Activated B cell treated with CpG ODN at 0.5 μM for 24 hours (primary cell): ENCODE data around the gene GALNT10. TPM values are rescaled to one million over a fixed set of nuclear protein-coding genes. Genes with fewer than 3 reads are reported as not detected.

Experiments
- ATAC-seq: fragments of 200-7000 bp; cut with Tn5 transposase; one replicate; pipeline ENCODE4 v1.10.0; 2021; ENCODE audit warnings: low read depth, mild to moderate bottlenecking, moderate library complexity
- CTCF ChIA-PET: fragments of 350-600 bp; sonication (Branson Sonifier 250); formaldehyde crosslinking; loops from one replicate; lab custom pipeline; 2021; ENCODE audit warnings: antibody characterized with exemption; lab: Charles Lee
- POLR2A ChIA-PET: fragments of 350-600 bp; sonication (Branson Sonifier 250); formaldehyde crosslinking; loops from one replicate; lab custom pipeline; 2021; ENCODE audit warnings: antibody characterized with exemption; lab: Charles Lee
- DNase-seq: peaks from one replicate; pipeline ENCODE4 v3.0.0; 2022
- H3K27ac Mint-ChIP-seq: one replicate; pipeline ENCODE4 v1.8.0; 2020; ENCODE audit warnings: mixed read lengths
- H3K27me3 Mint-ChIP-seq: one replicate; pipeline ENCODE4 v1.8.0; 2021; ENCODE audit warnings: mixed read lengths
- H3K36me3 Mint-ChIP-seq: one replicate; pipeline ENCODE4 v1.8.0; 2021; ENCODE audit warnings: low read depth, mixed read lengths
- H3K4me1 Mint-ChIP-seq: one replicate; pipeline ENCODE4 v1.8.0; 2021; ENCODE audit warnings: mixed read lengths
- H3K4me3 Mint-ChIP-seq: one replicate; pipeline ENCODE4 v1.8.0; 2020; ENCODE audit warnings: mild to moderate bottlenecking, mixed read lengths
- H3K9me3 Mint-ChIP-seq: one replicate; pipeline ENCODE4 v1.8.0; 2020; ENCODE audit warnings: mixed read lengths
- intact Hi-C: fragments of 100-400 bp; cut with micrococcal nuclease; formaldehyde crosslinking; loops from one replicate; pipeline ENCODE4 v1.15.1; 2024
- total RNA-seq: library from RNA; stranded (reverse); gene quantifications from 2 replicates; pipeline ENCODE4 v1.2.3, GENCODE V29; 2022
- TF ChIP-seq, protein P1 (sequence below): fragments of 200-600 bp; IDR thresholded peaks from one replicate; pipeline ENCODE4 v1.8.0; 2022; ENCODE audit warnings: antibody characterized with exemption, mild to moderate bottlenecking

GALNT10 gene
- total RNA-seq, 1 donor from 2014 or later: 41.5 TPM

DNA sequence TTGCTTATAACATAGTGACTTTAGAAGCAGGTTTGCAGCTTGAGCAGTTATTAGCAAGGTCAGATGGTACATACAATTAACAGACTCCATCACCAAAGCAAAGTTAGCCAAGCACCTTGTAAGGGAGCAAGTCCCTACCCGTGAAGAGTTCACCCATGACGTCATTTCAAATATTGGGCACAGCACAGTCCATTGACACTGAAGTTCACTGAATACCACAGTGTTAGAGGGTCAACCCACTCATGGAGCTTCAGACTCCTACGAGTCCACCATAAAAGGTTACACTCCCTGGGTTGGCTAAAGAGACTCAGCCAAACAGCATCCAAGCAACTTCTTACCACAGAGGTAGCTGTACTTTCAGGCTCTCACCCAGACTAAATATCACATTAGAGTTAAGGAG lies 77.5 kb downstream of the GALNT10 start:
- ATAC-seq: no peak
- H3K4me1 Mint-ChIP-seq: peaks cover 18% of the 10 kb centered on the region
- no peak overlapping the region for H3K27ac Mint-ChIP-seq
- no peak overlapping the region for H3K4me3 Mint-ChIP-seq
- CTCF ChIA-PET: no interaction called here
- POLR2A ChIA-PET: no interaction called here
- no peak for DNase-seq
- intact Hi-C loops: no loop called here
- peaks cover 10% of the 10 kb centered on the region for H3K36me3 Mint-ChIP-seq
- TF ChIP-seq, protein P1, sequence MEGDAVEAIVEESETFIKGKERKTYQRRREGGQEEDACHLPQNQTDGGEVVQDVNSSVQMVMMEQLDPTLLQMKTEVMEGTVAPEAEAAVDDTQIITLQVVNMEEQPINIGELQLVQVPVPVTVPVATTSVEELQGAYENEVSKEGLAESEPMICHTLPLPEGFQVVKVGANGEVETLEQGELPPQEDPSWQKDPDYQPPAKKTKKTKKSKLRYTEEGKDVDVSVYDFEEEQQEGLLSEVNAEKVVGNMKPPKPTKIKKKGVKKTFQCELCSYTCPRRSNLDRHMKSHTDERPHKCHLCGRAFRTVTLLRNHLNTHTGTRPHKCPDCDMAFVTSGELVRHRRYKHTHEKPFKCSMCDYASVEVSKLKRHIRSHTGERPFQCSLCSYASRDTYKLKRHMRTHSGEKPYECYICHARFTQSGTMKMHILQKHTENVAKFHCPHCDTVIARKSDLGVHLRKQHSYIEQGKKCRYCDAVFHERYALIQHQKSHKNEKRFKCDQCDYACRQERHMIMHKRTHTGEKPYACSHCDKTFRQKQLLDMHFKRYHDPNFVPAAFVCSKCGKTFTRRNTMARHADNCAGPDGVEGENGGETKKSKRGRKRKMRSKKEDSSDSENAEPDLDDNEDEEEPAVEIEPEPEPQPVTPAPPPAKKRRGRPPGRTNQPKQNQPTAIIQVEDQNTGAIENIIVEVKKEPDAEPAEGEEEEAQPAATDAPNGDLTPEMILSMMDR: no peak
- no peaks in the 10 kb centered on the region for H3K27me3 Mint-ChIP-seq
- H3K9me3 Mint-ChIP-seq: no peaks in the 10 kb centered on the region

DNA sequence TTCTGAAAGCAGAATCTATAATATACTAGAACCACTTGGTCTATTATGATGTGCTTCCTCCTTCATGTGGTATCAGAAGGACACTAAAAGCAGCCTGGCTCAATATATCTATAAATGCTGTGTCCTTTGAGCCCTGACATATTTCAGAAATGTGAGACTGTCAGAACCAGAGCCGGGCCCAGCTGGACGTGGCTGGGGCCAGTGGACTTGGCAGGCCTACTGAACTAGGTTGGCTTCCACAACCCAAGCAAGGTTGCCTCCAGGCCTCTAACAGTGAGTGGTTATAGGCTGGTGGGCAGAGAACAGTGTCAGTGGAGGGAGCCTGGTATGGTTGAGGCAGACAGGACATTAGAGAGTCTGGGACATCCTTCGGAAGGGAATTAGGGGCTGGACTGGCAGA lies 78.9 kb downstream of the GALNT10 start:
- Mint-ChIP-seq H3K27ac (no peak overlapping the region), H3K4me1 (peaks cover 31% of the 10 kb centered on the region)

DNA sequence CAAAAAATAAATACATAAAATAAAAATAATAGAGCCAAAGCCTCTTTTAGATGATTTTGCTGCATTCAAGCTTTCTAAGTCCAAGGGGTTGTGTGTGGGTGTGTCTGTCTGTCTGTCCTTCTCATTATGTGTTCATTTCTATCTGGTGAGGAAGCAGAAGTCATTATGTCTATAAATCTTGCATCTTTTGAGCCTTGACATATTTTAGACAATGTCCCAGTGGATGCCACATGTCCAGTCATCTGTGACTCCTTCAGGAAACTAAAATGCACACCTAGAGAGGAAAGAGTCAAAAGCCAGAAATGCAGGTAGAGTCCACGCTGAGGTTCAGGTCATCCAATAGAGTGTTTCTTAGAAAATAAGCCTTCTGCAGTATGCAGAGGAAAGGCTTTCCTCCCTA lies 80.9 kb downstream of the GALNT10 start:
- TF ChIP-seq, protein P1: no peak
- POLR2A ChIA-PET: no interaction called here
- ATAC-seq: no peak
- Mint-ChIP-seq H3K27me3 (no peaks in the 10 kb centered on the region), H3K9me3 (no peaks in the 10 kb centered on the region), H3K27ac (no peak overlapping the region), H3K4me1 (peaks cover 36% of the 10 kb centered on the region), H3K4me3 (no peak overlapping the region), H3K36me3 (peaks cover 9% of the 10 kb centered on the region)
- DNase-seq: no peak
- intact Hi-C loops: no loop called here
- CTCF ChIA-PET: interaction anchor here (1.6 kb wide), 1 partner anchor 13 kb away, joined by 6 read pairs; no protein-coding TSS in a partner anchor

More for the DNA sequence above, 78.9 kb downstream of the GALNT10 start:
- ChIA-PET POLR2A (no interaction called here), CTCF (no interaction called here)
- Mint-ChIP-seq H3K36me3 (peaks cover 8% of the 10 kb centered on the region), H3K4me3 (no peak overlapping the region), H3K27me3 (no peaks in the 10 kb centered on the region), H3K9me3 (no peaks in the 10 kb centered on the region)
- TF ChIP-seq, protein P1: no peak
- intact Hi-C loops: no loop called here
- DNase-seq (no peak), ATAC-seq (no peak)

DNA sequence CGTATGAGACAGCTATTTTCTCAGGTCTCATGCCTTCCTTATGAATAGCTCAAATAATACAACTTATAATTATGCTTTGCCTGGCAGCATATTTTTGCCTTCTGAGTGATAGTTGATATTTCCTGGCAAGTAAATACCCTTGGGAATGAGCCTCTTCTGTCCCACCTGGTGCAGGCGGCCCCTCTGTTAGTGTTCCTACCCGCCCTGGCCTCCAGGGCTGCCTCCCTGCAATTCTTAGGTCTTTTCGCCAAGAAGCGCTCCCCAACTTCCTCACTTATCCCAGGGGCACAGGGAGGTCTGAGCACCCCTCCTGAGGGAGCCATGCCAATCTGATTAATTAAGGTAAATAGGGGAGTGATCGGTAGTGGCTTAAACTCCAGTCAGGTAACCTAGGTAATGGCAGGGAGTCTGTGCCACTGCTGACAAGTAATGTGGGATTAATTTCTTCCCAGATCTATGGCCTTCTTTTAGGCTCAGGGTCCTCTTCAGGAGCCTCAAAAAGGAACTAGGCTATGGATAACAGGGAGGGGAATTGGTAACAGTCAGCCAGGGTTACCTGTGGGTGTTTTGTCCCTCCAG lies 81.5 kb downstream of the GALNT10 start:
- no peak for ATAC-seq
- intact Hi-C loops: no loop called here
- H3K36me3 Mint-ChIP-seq: peaks cover 7% of the 10 kb centered on the region
- no peak for DNase-seq
- CTCF ChIA-PET: interaction anchor here (1.6 kb wide), 1 partner anchor 12 kb away, joined by 6 read pairs; no protein-coding TSS in a partner anchor
- peak overlapping the region; percentile 11 for H3K27ac Mint-ChIP-seq
- H3K4me1 Mint-ChIP-seq: peaks cover 36% of the 10 kb centered on the region
- TF ChIP-seq, protein P1: no peak
- H3K27me3 Mint-ChIP-seq: no peaks in the 10 kb centered on the region
- H3K9me3 Mint-ChIP-seq: no peaks in the 10 kb centered on the region
- POLR2A ChIA-PET: no interaction called here
- H3K4me3 Mint-ChIP-seq: no peak overlapping the region

DNA sequence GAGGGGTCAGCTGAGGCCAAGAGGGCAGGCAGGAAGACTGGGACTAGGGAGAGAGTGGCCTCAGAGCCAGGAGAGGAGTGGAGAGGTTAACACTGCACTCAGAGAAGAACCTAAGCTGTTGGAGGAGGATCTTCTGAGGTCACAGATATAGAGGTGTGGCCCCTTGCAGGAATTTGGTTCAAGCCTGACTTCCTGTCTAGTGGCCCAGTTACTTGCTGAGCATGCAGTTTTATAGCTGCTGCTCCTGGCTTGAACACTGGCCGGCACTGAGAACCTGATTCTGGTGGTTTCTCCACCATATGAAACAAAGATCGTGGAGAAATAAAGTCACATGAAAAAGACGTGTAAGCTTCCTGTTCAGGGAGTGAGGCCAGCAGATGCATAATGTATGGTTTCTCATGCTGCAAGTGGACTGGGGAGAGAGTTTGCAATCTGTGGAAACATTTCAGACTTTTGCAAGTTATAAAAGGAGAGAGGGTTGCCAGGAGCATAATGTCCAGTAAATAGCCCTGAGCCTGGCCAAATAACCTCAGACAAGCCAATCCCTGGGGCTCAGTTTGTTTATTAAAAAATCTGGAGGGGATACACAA lies 82.6 kb downstream of the GALNT10 start:
- ChIA-PET CTCF (interaction anchor here (1.3 to 1.6 kb wide), 2 partner anchors 11 to 13 kb away, joined by 3 to 6 read pairs; no protein-coding TSS in a partner anchor), POLR2A (interaction anchor here (1.7 kb wide), 1 partner anchor 11 kb away, joined by 8 read pairs; no protein-coding TSS in a partner anchor)
- Mint-ChIP-seq H3K27me3 (no peaks in the 10 kb centered on the region), H3K27ac (peak overlapping the region; percentile 81), H3K4me3 (peak overlapping the region; percentile 48), H3K9me3 (no peaks in the 10 kb centered on the region), H3K36me3 (peaks cover 4% of the 10 kb centered on the region), H3K4me1 (peaks cover 37% of the 10 kb centered on the region)
- DNase-seq (no peak), ATAC-seq (peak; percentile 73)
- TF ChIP-seq, protein P1: no peak
- intact Hi-C loops: no loop called here
